GM12878 (cell line): Measurements from ENCODE around the gene MAP3K4. TPM values are rescaled to one million over a fixed set of nuclear protein-coding genes. Genes with fewer than 3 reads are reported as not detected.

Experiments
- ATAC-seq: fragments of 200-7000 bp; cut with Tn5 transposase; 3 replicates; pipeline ENCODE4 v1.9.1; 2020; ENCODE audit warnings: mild to moderate bottlenecking, moderate library complexity
- BruUV-seq: library from RNA; stranded (reverse); fragments of 400-500 nt; replicated peaks from 2 replicates; lab custom pipeline; 2021; lab: Mats Ljungman, UMichigan
- CTCF ChIA-PET: fragments of 300-600 bp; sonication (Branson Sonifier 250); formaldehyde crosslinking; extraction: SDS; loops from one replicate; lab custom pipeline; 2021; ENCODE audit warnings: inconsistent platforms; lab: Yijun Ruan, JAX
- POLR2A ChIA-PET: fragments of 350-600 bp; formaldehyde crosslinking; extraction: SDS; loops from one replicate; lab custom pipeline; 2021; ENCODE audit warnings: inconsistent platforms; lab: Charles Lee
- RAD21 ChIA-PET: fragments of 300-600 bp; sonication (Branson Sonifier 250); formaldehyde crosslinking; loops from one replicate; lab custom pipeline; 2023; ENCODE audit warnings: antibody characterized with exemption; ENCODE audit not compliant: unreplicated experiment; lab: Charles Lee
- SMC1A ChIA-PET: fragments of 300-600 bp; sonication (Branson Sonifier 250); formaldehyde crosslinking; loops from one replicate; lab custom pipeline; 2023; ENCODE audit not compliant: unreplicated experiment, uncharacterized antibody; lab: Charles Lee
- DNase-seq: peaks from one replicate; pipeline ENCODE4 v3.0.0-alpha.2; 2011; ENCODE audit warnings: low read depth, low spot score
- FAIRE-seq: peaks from 3 replicates; lab custom pipeline; 2011; peaks lifted over from hg19 to GRCh38; lab: Jason Lieb, UNC
- H2AFZ ChIP-seq: 2 replicates; pipeline ENCODE4 v1.6.0; 2011; ENCODE audit warnings: low read depth, low read length, control low read depth; ENCODE audit not compliant: control insufficient read depth
- H3K27ac ChIP-seq: 2 replicates; pipeline ENCODE4 v1.5.1; 2011; ENCODE audit warnings: control low read depth; ENCODE audit not compliant: control insufficient read depth, insufficient read depth
- H3K27me3 ChIP-seq, 2 experiments: replicated peaks in 1 of 2; 2 replicates each; pipeline versions ENCODE4 v1.6.0 to v1.6.1; 2011; ENCODE audit warnings: low read length in 1 of 2; ENCODE audit not compliant: control insufficient read depth in 2 of 2, insufficient read depth in 2 of 2
- H3K36me3 ChIP-seq, 2 experiments: 2 replicates each; pipeline ENCODE4 v1.5.1; 2011; ENCODE audit warnings: low read length in 1 of 2; ENCODE audit not compliant: control insufficient read depth in 2 of 2, insufficient read depth in 2 of 2
- H3K4me1 ChIP-seq: 2 replicates; pipeline ENCODE4 v1.6.1; 2011; ENCODE audit warnings: mild to moderate bottlenecking, low read length, moderate library complexity, mixed read lengths; ENCODE audit not compliant: control insufficient read depth, insufficient read depth
- H3K4me2 ChIP-seq: 2 replicates; pipeline ENCODE4 v1.6.0; 2011; ENCODE audit warnings: control low read depth; ENCODE audit not compliant: control insufficient read depth, insufficient read depth
- H3K4me3 ChIP-seq: fragments of 200-600 bp; sonication (generic); 2 replicates; pipeline ENCODE4 v1.5.1; 2016
- H3K79me2 ChIP-seq: 2 replicates; pipeline ENCODE4 v1.6.0; 2011; ENCODE audit warnings: low read length; ENCODE audit not compliant: control insufficient read depth, insufficient read depth
- H3K9ac ChIP-seq: 2 replicates; pipeline ENCODE4 v1.8.0; 2011; ENCODE audit warnings: low read length, control low read depth, mixed read lengths; ENCODE audit not compliant: control insufficient read depth, insufficient read depth
- H3K9me3 ChIP-seq: replicated peaks from 3 replicates; pipeline ENCODE4 v1.5.1; 2011; ENCODE audit warnings: mild to moderate bottlenecking, low read length; ENCODE audit not compliant: control insufficient read depth, insufficient read depth
- H4K20me1 ChIP-seq: 2 replicates; pipeline ENCODE4 v1.6.0; 2011; ENCODE audit not compliant: control insufficient read depth, insufficient read depth
- ATF2 ChIP-seq: IDR thresholded peaks from 2 replicates; pipeline ENCODE4 v1.6.1; 2012; ENCODE audit warnings: low read length, inconsistent platforms
- FOS ChIP-seq: IDR thresholded peaks from 3 replicates; pipeline ENCODE4 v1.6.1; 2011; ENCODE audit warnings: borderline replicate concordance; ENCODE audit not compliant: insufficient read length; ENCODE audit errors: extremely low read depth
- HDAC6 ChIP-seq: fragments of 200-600 bp; sonication (generic); IDR thresholded peaks from one replicate; pipeline ENCODE4 v1.8.0; 2017; ENCODE audit warnings: antibody characterized with exemption; ENCODE audit not compliant: unreplicated experiment
- HDGF ChIP-seq: fragments of 450-650 bp; IDR thresholded peaks from 2 replicates; pipeline ENCODE4 v1.6.1; 2016; ENCODE audit warnings: antibody characterized with exemption
- KAT2A ChIP-seq: conservative IDR thresholded peaks from 2 replicates; pipeline ENCODE4 v1.6.1; 2011; ENCODE audit warnings: low read depth, low read length; ENCODE audit not compliant: control insufficient read depth
- NFIC ChIP-seq: IDR thresholded peaks from 2 replicates; pipeline ENCODE4 v1.6.1; 2012; ENCODE audit warnings: low read depth, mild to moderate bottlenecking, inconsistent platforms, low read length, moderate library complexity
- PRDM15 ChIP-seq: fragments of 450-650 bp; formaldehyde crosslinking; IDR thresholded peaks from 2 replicates; pipeline ENCODE4 v1.4.0; 2020; ENCODE audit warnings: mild to moderate bottlenecking, moderate library complexity
- SREBF2 ChIP-seq: IDR thresholded peaks from 2 replicates; pipeline ENCODE4 v1.6.1; 2012; ENCODE audit warnings: mild to moderate bottlenecking, low read length
- SUPT20H ChIP-seq: IDR thresholded peaks from 2 replicates; pipeline ENCODE4 v1.6.1; 2011; ENCODE audit warnings: low read depth, mild to moderate bottlenecking, low read length, moderate library complexity, borderline replicate concordance; ENCODE audit not compliant: control insufficient read depth
- ZNF24 ChIP-seq: fragments of 450-650 bp; IDR thresholded peaks from 2 replicates; pipeline ENCODE4 v1.6.1; 2017; ENCODE audit warnings: antibody characterized with exemption, mild to moderate bottlenecking
- WGBS: methylation state at CpG from one replicate; pipeline ENCODE4 v1.1.6; 2016; ENCODE audit warnings: low lambda C conversion rate; ENCODE audit not compliant: insufficient replicate concordance, insufficient coverage; ENCODE audit errors: missing lambda C conversion rate; 5-methylcytosine and 5-hydroxymethylcytosine counted together
- in situ Hi-C: fragments of 300-500 bp; cut with MboI; formaldehyde crosslinking; loops from 9 replicates; pipeline ENCODE4 v1.14.3; 2018; ENCODE audit warnings: mixed read lengths
- intact Hi-C: fragments of 100-400 bp; cut with micrococcal nuclease; formaldehyde crosslinking; loops from one replicate; pipeline ENCODE4 v1.14.2; 2022; ENCODE audit not compliant: unreplicated experiment
- polyA plus RNA-seq, 11 experiments: library from polyadenylated mRNA; depleted of rRNA in 4 of 11; unstranded in 6 of 11; stranded (reverse) in 5 of 11; fragments of >200 nt; fragmentation: Nextera tagmentation in 4 of 11; fragmentation: Illumina TruSeq in 1 of 11; extraction: Ambion mirVana in 4 of 11; extraction: Trizol in 1 of 11; gene quantifications; 1 replicate in 1 of 11; 2 replicates in 10 of 11; pipeline versions ENCODE4 v1.2.1 to v1.2.3, GENCODE V29; 2011 to 2016; ENCODE audit warnings: inconsistent platforms in 2 of 11, missing spikeins in 2 of 11, low read depth in 1 of 11
- total RNA-seq, 4 experiments: library from RNA; depleted of rRNA in 3 of 4; stranded (reverse); fragments of >200 nt in 3 of 4; fragmentation: Illumina TruSeq in 1 of 4; extraction: Trizol in 1 of 4; gene quantifications; 2 replicates each; pipeline versions ENCODE4 v1.2.1 to v1.2.3, GENCODE V29; 2013 to 2021

Gene MAP3K4
- total and polyA plus RNA-seq, 10 of the 15 experiments (the other 5 are each of a cell fraction or from before 2014, with no cell fraction given), result 14.0 to 44.5 (median 23.1) TPM

- ChIA-PET SMC1A (no interaction called here), RAD21 (no interaction called here), POLR2A (no interaction called here), CTCF (no interaction called here)
- peaks cover 12% of the 10 kb centered on the region for H3K4me1 ChIP-seq
- in situ Hi-C loops, result no loop called here
- no peak for DNase-seq
- no peak for TF ChIP-seq SREBF2
- TF ChIP-seq HDAC6, result no peak
- no peak for TF ChIP-seq ZNF24
- no peak for TF ChIP-seq FOS
- no peak for TF ChIP-seq ATF2
- no peak for TF ChIP-seq NFIC
- no peak for TF ChIP-seq HDGF
- TF ChIP-seq KAT2A, result no peak
- TF ChIP-seq PRDM15 (CRISPR knock-in tag), result no peak
- TF ChIP-seq SUPT20H, result no peak
- intact Hi-C loops, result no loop called here
- no peak for FAIRE-seq
- no peak overlapping the region for H3K4me3 ChIP-seq
- H3K27me3 ChIP-seq, result no peaks in the 10 kb centered on the region; a peak in 1 of 4 replicates
- H3K27ac ChIP-seq, result no peak overlapping the region
- no peaks in the 10 kb centered on the region for H3K79me2 ChIP-seq
- H3K9me3 ChIP-seq, result no peaks in the 10 kb centered on the region
- BruUV-seq, result no TSS peak
- 91% methylated on average over 11 of the region's 11 CpGs for WGBS
- H2AFZ ChIP-seq, result no peak overlapping the region
- H3K4me2 ChIP-seq, result no peak overlapping the region
- H4K20me1 ChIP-seq, result no peaks in the 10 kb centered on the region
- H3K9ac ChIP-seq, result no peak overlapping the region
- no peaks in the 10 kb centered on the region for H3K36me3 ChIP-seq
- no peak for ATAC-seq
Measured at GRCh38 chr6:161166176-161166575, 174.6 kb downstream of the MAP3K4 start.
